B cell (primary cell): ENCODE results near the gene SORT1. TPM values are rescaled to one million over a fixed set of nuclear protein-coding genes. Genes with fewer than 3 reads are reported as not detected.

Experiments used
- ATAC-seq: fragments of 200-7000 bp; cut with Tn5 transposase; one replicate; pipeline ENCODE4 v1.10.0; 2021; ENCODE audit warnings: low read depth, mild to moderate bottlenecking, moderate number of reproducible peaks, moderate library complexity
- CTCF ChIA-PET: fragments of 350-600 bp; sonication (Branson Sonifier 250); formaldehyde crosslinking; loops from one replicate; lab custom pipeline; 2021; ENCODE audit warnings: antibody characterized with exemption, inconsistent platforms; lab: Charles Lee
- POLR2A ChIA-PET: fragments of 350-600 bp; sonication (Branson Sonifier 250); formaldehyde crosslinking; loops from one replicate; lab custom pipeline; 2021; ENCODE audit warnings: antibody characterized with exemption; lab: Charles Lee
- DNase-seq: peaks from one replicate; pipeline ENCODE4 v3.0.0; 2013
- H2AFZ ChIP-seq: 2 replicates; pipeline ENCODE4 v1.6.1; 2012; ENCODE audit warnings: mild to moderate bottlenecking, low read depth, low read length; ENCODE audit not compliant: insufficient read depth, poor library complexity, severe bottlenecking
- H3K27ac ChIP-seq, 2 donors: 1 replicate in 1 of 2; 2 replicates in 1 of 2; pipeline ENCODE4 v1.5.1; 2012 to 2013; ENCODE audit warnings: low read length in 2 of 2, mild to moderate bottlenecking in 2 of 2, moderate library complexity in 1 of 2
- H3K27me3 ChIP-seq, 4 experiments: fragments of 200-600 bp in 1 of 4; sonication (generic) in 1 of 4; replicated peaks in 1 of 4; 1 replicate in 2 of 4; 2 replicates in 2 of 4; pipeline versions ENCODE4 v1.6.1 to v1.7.0; 2013 to 2016; ENCODE audit warnings: low read length in 3 of 4, mild to moderate bottlenecking in 2 of 4, mixed read lengths in 1 of 4, moderate library complexity in 1 of 4; ENCODE audit not compliant: insufficient read depth in 4 of 4, control insufficient read depth in 3 of 4; ENCODE audit errors: control extremely low read depth in 1 of 4
- H3K36me3 ChIP-seq, 2 experiments: replicated peaks in 1 of 2; 1 replicate in 1 of 2; 2 replicates in 1 of 2; pipeline versions ENCODE4 v1.6.1 to v1.7.1; 2013; ENCODE audit warnings: low read length in 1 of 2; ENCODE audit not compliant: insufficient read depth in 2 of 2, control insufficient read depth in 1 of 2; ENCODE audit errors: control extremely low read depth in 1 of 2, extremely low read depth in 1 of 2
- H3K4me1 ChIP-seq, 2 donors: fragments of 200-600 bp in 1 of 2; sonication (generic) in 1 of 2; 1 replicate in 1 of 2; 2 replicates in 1 of 2; pipeline versions ENCODE4 v1.5.1 to v1.6.1; 2013 to 2017; ENCODE audit warnings: low read length in 2 of 2; ENCODE audit not compliant: control insufficient read depth in 2 of 2, insufficient read depth in 2 of 2
- H3K4me2 ChIP-seq: replicated peaks from 2 replicates; pipeline ENCODE3; 2012; ENCODE audit warnings: mild to moderate bottlenecking, low read depth, low read length; ENCODE audit not compliant: poor library complexity, severe bottlenecking
- H3K4me3 ChIP-seq, 5 experiments: fragments of 200-600 bp in 1 of 5; sonication (generic) in 1 of 5; 1 replicate in 3 of 5; 2 replicates in 2 of 5; pipeline versions ENCODE4 v1.5.1 to v1.7.0; 2011 to 2016; ENCODE audit warnings: low read length in 4 of 5, mild to moderate bottlenecking in 4 of 5, low read depth in 2 of 5, control low read depth in 1 of 5, moderate library complexity in 1 of 5; ENCODE audit not compliant: insufficient read depth in 1 of 5; ENCODE audit errors: control extremely low read depth in 1 of 5, extremely low read depth in 1 of 5
- H3K79me2 ChIP-seq: fragments of 200-600 bp; sonication (generic); one replicate; pipeline ENCODE4 v1.6.0; 2016; ENCODE audit warnings: low read length; ENCODE audit not compliant: control insufficient read depth, insufficient read depth
- H3K9ac ChIP-seq: fragments of 200-600 bp; sonication (generic); 2 replicates; pipeline ENCODE4 v1.6.1; 2017; ENCODE audit warnings: mild to moderate bottlenecking, low read length, moderate library complexity
- H3K9me3 ChIP-seq, 3 donors: one replicate each; pipeline versions ENCODE4 v1.6.1 to v1.7.1; 2013; ENCODE audit warnings: low read length in 2 of 3; ENCODE audit not compliant: control insufficient read depth in 2 of 3, insufficient read depth in 1 of 3; ENCODE audit errors: control extremely low read depth in 1 of 3
- H4K20me1 ChIP-seq: 2 replicates; pipeline ENCODE4 v1.6.0; 2012; ENCODE audit warnings: mild to moderate bottlenecking, low read length; ENCODE audit not compliant: insufficient read depth, control insufficient read depth, poor library complexity, severe bottlenecking
- H3K27ac Mint-ChIP-seq: one replicate; pipeline ENCODE4 v1.8.0; 2021; ENCODE audit warnings: mixed read lengths
- H3K27me3 Mint-ChIP-seq: one replicate; pipeline ENCODE4 v1.8.0; 2021; ENCODE audit warnings: mixed read lengths
- H3K4me1 Mint-ChIP-seq: one replicate; pipeline ENCODE4 v1.8.0; 2021; ENCODE audit warnings: mixed read lengths
- H3K4me3 Mint-ChIP-seq: one replicate; pipeline ENCODE4 v1.8.0; 2021; ENCODE audit warnings: mixed read lengths
- H3K9me3 Mint-ChIP-seq: one replicate; pipeline ENCODE4 v1.8.0; 2022; ENCODE audit warnings: mixed read lengths; ENCODE audit not compliant: insufficient read depth
- EZH2 ChIP-seq: IDR thresholded peaks from 2 replicates; pipeline ENCODE4 v1.6.1; 2012; ENCODE audit warnings: borderline replicate concordance, low read depth, mild to moderate bottlenecking, moderate library complexity, low read length; ENCODE audit not compliant: insufficient read depth, poor library complexity, severe bottlenecking
- WGBS: methylation state at CpG from one replicate; pipeline ENCODE4 v1.1.5; 2013; ENCODE audit warnings: missing lambda C conversion rate; ENCODE audit not compliant: insufficient coverage; 5-methylcytosine and 5-hydroxymethylcytosine counted together
- intact Hi-C: fragments of 100-400 bp; cut with micrococcal nuclease; formaldehyde crosslinking; loops from one replicate; pipeline ENCODE4 v1.10.0; 2022
- polyA plus RNA-seq: library from polyadenylated mRNA; depleted of rRNA; stranded (reverse); fragments of >200 nt; gene quantifications from 2 replicates; pipeline ENCODE4 v1.2.3, GENCODE V29; 2012
- total RNA-seq, 2 donors: library from RNA; stranded (reverse); fragments of 120-200 nt in 1 of 2; gene quantifications; 1 replicate in 1 of 2; 2 replicates in 1 of 2; pipeline versions ENCODE4 v1.2.3 to v1.2.4, GENCODE V29; 2013 to 2022
- TF ChIP-seq, protein P1 (sequence below): fragments of 200-600 bp; IDR thresholded peaks from one replicate; pipeline ENCODE4 v1.8.0; 2022; ENCODE audit warnings: antibody characterized with exemption, mild to moderate bottlenecking

SORT1 gene
- total and polyA plus RNA-seq, 2 donors (not counting 1 experiment from before 2014, with no cell fraction given) = 0.13 to 0.25 TPM

DNA sequence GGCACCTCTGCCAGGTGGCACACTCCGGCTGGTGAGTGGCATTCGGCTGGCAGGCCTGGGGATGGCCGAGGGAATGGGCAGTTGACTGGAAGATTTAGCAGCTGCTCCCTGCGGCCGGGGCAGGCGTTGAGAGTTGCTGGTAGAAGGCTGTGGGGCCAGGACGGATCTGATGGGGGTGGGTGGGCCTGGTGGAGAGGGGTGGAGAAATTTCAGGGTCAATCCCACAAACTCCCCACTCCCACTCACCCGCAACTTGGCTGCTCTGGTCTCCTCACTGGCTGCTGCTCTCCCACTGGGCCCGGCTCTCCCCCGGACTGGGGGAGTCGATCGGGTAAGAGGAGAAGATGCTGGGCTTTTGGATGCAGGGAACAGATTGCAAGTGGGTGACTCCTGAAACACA lies 116.9 kb downstream of the SORT1 start:
- intact Hi-C loops = no loop called here
- no peaks in the 10 kb centered on the region for H4K20me1 ChIP-seq
- H3K4me1 Mint-ChIP-seq = peaks cover 16% of the 10 kb centered on the region
- H3K9me3 Mint-ChIP-seq = no peaks in the 10 kb centered on the region
- ChIA-PET CTCF (interaction anchor here (8.8 kb wide), 1 partner anchor 119 kb away, joined by 387 read pairs; the partner anchor contains the start of gene SORT1), POLR2A (no interaction called here)
- no peaks in the 10 kb centered on the region for H3K36me3 ChIP-seq
- no peaks in the 10 kb centered on the region for H3K27me3 ChIP-seq
- DNase-seq = no peak
- H3K27ac ChIP-seq = no peak overlapping the region
- no peaks in the 10 kb centered on the region for H3K9me3 ChIP-seq
- no peak overlapping the region for H3K4me3 Mint-ChIP-seq
- H2AFZ ChIP-seq = no peak overlapping the region
- H3K4me3 ChIP-seq = no peak overlapping the region
- TF ChIP-seq, protein P1, sequence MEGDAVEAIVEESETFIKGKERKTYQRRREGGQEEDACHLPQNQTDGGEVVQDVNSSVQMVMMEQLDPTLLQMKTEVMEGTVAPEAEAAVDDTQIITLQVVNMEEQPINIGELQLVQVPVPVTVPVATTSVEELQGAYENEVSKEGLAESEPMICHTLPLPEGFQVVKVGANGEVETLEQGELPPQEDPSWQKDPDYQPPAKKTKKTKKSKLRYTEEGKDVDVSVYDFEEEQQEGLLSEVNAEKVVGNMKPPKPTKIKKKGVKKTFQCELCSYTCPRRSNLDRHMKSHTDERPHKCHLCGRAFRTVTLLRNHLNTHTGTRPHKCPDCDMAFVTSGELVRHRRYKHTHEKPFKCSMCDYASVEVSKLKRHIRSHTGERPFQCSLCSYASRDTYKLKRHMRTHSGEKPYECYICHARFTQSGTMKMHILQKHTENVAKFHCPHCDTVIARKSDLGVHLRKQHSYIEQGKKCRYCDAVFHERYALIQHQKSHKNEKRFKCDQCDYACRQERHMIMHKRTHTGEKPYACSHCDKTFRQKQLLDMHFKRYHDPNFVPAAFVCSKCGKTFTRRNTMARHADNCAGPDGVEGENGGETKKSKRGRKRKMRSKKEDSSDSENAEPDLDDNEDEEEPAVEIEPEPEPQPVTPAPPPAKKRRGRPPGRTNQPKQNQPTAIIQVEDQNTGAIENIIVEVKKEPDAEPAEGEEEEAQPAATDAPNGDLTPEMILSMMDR = no peak
- no peak for TF ChIP-seq EZH2
- H3K27me3 Mint-ChIP-seq = peaks cover 3% of the 10 kb centered on the region
- H3K4me1 ChIP-seq = peaks cover 12 to 24% of the 10 kb centered on the region in 2 donors
- no peak for ATAC-seq
- no peak overlapping the region for H3K9ac ChIP-seq
- H3K27ac Mint-ChIP-seq = no peak overlapping the region
- no peaks in the 10 kb centered on the region for H3K79me2 ChIP-seq
- WGBS = 100% methylated on average over 5 of the region's 12 CpGs
- no peak overlapping the region for H3K4me2 ChIP-seq

- H3K27ac Mint-ChIP-seq = no peak overlapping the region
- POLR2A ChIA-PET = no interaction called here
- Histone ChIP-seq H4K20me1 (no peaks in the 10 kb centered on the region), H3K36me3 (no peaks in the 10 kb centered on the region), H3K4me3 (no peak overlapping the region), H3K9ac (no peak overlapping the region), H3K27ac (no peak overlapping the region), H3K9me3 (no peaks in the 10 kb centered on the region), H3K27me3 (no peaks in the 10 kb centered on the region), H3K79me2 (no peaks in the 10 kb centered on the region), H3K4me1 (peaks cover 12 to 24% of the 10 kb centered on the region in 2 donors), H2AFZ (no peak overlapping the region), H3K4me2 (no peak overlapping the region)
- ATAC-seq (no peak), DNase-seq (no peak)
- no peak overlapping the region for H3K4me3 Mint-ChIP-seq
- intact Hi-C loops = no loop called here
- H3K4me1 Mint-ChIP-seq = peaks cover 16% of the 10 kb centered on the region
- no peaks in the 10 kb centered on the region for H3K9me3 Mint-ChIP-seq
- peaks cover 3% of the 10 kb centered on the region for H3K27me3 Mint-ChIP-seq
- CTCF ChIA-PET = interaction anchor here (0.7 to 8.8 kb wide), 9 partner anchors 15 to 253 kb away, joined by 3 to 387 read pairs (median 3); partner anchors contain the start of genes MYBPHL and SORT1
- TF ChIP-seq EZH2 = no peak
- TF ChIP-seq, protein P1 = no peak
- WGBS = 92% methylated on average over 4 of the region's 5 CpGs
Observed at GRCh38 chr1:109279615-109280278, 118.0 kb downstream of the SORT1 start.
